Urothelium cell line (cell line): Measurements from ENCODE around the gene NBEA.

ENCODE experiments used
- DNase-seq: peaks from one replicate; pipeline ENCODE4 v3.0.0; 2011; ENCODE audit warnings: low spot score, mixed read lengths
- FAIRE-seq: peaks from 2 replicates; lab custom pipeline; 2011; peaks lifted over from hg19 to GRCh38; lab: Jason Lieb, UNC

Gene NBEA

DNA sequence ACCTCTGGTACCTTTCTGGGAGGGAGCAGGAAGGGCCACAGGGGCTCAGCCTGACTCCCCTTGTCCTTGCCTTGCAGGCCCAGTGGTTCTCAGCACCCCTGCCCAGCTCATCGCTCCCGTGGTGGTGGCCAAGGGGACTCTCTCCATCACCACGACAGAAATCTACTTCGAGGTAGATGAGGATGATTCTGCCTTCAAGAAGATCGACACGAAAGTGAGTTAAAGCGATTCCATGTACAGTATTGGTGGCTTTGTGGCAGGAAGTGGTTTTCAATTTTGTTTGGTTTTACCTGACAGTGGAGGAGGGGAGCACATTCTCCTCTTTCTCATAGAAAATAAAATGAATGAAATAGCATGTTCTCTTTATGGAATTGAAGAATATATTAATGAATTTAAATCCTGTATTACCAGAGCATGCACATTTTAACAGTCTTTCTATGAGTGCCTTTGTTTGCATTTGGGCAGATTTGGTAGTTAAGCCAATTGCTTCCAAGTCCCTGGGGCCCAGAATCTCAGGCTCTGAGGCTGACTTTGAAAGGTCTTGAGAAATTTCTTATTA, 530.3 kb downstream of the NBEA start:
- no peak for DNase-seq
- no peak for FAIRE-seq

DNA sequence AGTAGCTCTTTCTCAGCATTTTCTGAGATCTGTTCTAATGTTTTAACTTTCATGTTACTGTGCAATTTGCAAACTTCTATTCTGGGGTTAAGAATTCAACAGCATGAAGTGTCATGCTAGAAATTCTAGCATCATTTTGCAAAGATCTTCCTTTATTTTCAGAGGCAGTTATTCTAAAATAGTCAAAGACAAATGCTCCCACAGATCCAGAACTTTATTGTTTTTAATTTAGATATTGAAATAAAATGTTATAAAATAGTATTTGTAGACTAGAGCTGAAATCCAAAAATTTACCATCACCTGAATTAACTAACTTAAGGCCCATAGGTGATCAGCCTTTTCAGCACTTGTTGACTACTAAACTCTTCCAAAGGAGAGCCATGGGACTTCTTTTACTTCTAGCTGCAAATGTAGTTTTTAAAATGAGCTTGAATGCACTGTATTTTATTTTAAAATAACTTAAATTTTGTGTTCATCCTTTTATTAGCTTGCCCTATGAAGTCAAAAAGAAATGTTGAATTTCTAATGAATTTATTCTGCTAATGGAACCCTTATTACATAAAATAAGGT, 531.2 kb downstream of the NBEA start:
- DNase-seq (no peak), FAIRE-seq (no peak)

GRCh38 chr13:35473802-35474201, 531.7 kb downstream of the NBEA start:
- FAIRE-seq (no peak), DNase-seq (no peak)

GRCh38 chr13:35474496-35475211, 532.6 kb downstream of the NBEA start:
- FAIRE-seq, result no peak

GRCh38 chr13:35475212-35475959, 533.3 kb downstream of the NBEA start:
- FAIRE-seq, result no peak
- DNase-seq, result peak; percentile 29

More at GRCh38 chr13:35474496-35475211, 532.6 kb downstream of the NBEA start:
- DNase-seq, result peak; percentile 4

- DNase-seq (peak; percentile 13), FAIRE-seq (peak; percentile 27)
Measured at GRCh38 chr13:35475960-35476943, 534.2 kb downstream of the NBEA start, which contains the start of gene MAB21L1. TSS of gene MAB21L1 (minus strand) at chr13:35476689. CDS start at chr13:35476138, 551 bp downstream.

GRCh38 chr13:35477386-35477946, 535.4 kb downstream of the NBEA start:
- DNase-seq (no peak), FAIRE-seq (no peak)

DNA sequence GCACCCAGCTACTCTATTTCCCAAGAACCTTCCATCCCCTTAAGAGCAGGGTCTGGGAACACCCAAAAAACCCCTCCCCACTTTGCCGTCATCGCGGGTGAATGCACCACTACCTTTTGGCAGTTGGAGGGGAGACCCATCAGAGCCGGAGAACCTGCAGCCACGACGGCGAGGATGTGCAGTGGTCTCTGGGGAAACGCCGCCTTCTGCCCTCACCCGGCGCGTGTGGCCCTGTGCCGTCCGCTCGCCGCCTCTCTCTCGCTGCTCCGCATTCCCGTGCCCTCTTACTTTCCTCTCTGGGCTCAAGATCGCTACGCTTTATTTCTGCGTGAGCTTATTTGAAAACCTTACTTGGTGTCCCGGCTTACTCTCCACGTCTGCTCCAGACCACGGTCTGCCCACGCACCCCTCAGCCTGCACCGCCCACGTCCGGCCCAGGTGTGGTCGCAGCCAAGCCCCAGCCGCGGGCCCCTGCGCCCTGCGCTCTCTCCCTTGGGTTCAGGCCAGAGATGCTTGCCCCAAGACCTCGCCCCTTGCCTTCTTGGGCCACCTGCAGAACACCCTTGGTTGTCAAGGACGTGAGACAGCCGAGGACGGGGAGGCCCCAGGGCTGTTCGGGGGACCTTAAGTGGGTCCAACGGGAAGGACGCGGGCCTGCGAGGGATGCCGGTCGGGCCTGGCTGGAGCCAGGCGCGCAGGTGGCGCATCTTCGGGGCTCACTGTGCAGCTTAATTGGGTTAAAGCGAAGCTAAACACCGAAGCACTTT, 536.4 kb downstream of the NBEA start:
- FAIRE-seq, result no peak
- no peak for DNase-seq

GRCh38 chr13:35479038-35479492, 537.0 kb downstream of the NBEA start:
- FAIRE-seq (no peak), DNase-seq (no peak)

DNA sequence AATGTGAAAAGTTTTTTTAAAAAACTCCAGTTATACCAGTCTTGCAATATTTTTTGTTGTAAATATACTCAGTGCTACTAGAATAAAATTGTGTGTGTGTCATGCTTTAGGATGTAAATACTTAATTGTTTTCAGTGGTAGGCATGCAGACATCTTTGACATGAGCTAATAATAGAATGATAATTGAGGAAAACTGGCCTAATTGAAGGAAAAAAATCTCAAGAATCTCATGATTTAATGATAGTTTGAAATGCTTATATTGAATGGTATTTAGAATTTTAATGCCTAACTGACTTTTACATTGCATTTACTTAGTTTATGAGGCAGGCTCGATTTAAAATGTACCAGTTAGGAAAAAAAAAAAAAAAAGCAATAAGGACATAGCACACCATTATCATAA, 537.6 kb downstream of the NBEA start:
- DNase-seq, result no peak
- FAIRE-seq, result no peak

GRCh38 chr13:35480346-35480745, 538.3 kb downstream of the NBEA start:
- FAIRE-seq (no peak), DNase-seq (no peak)

DNA sequence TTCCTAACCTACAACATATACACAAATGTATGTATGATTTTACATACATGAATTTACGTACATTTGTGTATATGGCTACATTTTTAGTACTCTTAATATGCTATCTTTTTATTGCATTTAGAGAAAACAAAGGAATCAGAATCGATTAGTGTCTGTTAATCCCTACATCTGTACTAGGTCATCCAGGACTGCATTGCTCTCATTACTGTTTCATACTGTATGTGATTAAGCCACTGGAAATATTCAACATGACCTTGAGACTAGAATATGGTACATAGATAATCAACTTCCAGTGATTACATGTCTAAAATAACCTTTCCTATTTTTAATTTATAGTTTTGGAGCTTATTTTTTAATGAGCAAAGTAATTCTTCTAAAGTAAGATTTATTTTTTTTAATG, 539.7 kb downstream of the NBEA start:
- no peak for DNase-seq
- no peak for FAIRE-seq

DNA sequence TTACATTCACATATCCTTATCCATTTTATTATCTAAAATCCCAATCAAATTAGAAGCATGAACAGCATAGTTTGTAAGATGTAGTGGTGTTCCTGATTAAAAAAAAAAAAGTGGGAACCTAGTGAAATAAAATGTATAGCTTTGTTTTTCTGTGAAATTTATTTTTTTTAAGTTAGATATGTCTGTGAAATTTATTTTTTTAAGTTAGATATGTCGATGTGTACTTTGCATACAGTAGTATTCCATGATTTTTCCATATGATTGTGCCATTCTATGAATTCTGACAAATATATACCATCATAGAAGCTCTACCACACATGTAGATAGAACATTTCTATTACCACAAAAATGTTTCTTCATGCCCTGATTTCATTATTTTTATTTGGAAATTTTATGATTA, 540.5 kb downstream of the NBEA start:
- DNase-seq (no peak), FAIRE-seq (no peak)

GRCh38 chr13:35483761-35484160, 541.7 kb downstream of the NBEA start:
- FAIRE-seq (no peak), DNase-seq (no peak)

DNA sequence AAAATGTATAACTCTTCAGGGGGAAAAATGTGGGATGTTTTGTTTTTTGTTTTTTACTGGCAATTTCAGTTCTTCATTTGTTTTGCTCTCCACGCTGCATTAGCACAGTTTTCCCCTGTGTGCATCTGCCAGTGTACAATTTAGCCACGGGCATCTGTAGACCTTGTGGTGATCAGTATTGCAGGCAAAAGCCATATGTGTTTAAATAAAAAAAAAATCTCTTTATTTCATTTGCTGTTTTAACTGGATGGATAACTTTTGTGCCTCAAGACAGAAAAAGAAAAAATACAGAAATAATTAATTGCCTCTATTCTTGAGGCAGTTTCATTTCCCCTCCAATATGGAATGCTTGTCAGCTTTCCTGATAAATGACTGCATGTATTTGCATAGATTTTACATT, 542.3 kb downstream of the NBEA start:
- no peak for FAIRE-seq
- DNase-seq, result no peak

GRCh38 chr13:35485424-35485823, 543.4 kb downstream of the NBEA start:
- FAIRE-seq, result no peak
- DNase-seq, result no peak

DNA sequence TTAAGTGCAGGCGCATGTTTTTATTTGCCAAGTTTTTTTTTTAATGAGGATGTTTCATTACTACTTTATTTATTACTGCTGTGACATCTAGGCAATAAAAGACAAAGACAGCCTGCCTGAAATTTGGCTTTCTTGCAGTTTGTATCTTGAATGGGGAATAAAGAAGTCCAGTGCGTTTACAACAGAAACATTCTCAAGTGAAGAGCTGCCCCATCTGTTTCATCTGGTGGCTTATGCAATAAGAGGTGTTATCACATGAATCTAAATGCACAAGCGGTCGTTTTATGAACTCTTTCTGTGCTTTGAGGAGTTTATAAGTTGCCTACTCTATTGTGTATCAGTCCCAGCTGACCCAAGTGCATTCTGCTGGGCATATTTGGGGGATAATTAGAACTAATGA, 547.0 kb downstream of the NBEA start:
- FAIRE-seq, result no peak
- no peak for DNase-seq

DNA sequence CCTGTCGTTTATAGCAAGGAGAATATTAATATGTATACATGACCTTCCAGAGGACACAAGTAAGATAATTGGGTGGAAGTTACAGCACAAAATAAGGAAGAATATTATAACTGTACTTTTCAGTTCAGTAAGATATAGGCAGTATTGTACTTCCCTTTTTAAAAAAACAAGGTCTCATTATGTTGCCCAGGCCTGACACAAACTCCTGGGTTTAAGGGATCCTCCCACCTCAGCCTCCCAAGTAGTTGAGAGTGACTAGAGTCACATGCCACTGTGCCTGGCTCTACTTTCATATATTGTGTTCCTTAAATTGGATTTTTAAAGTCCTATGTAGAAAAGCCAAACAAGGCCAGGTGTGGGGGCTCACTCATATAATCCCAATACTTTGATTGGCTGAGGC, 553.9 kb downstream of the NBEA start:
- FAIRE-seq, result no peak
- no peak for DNase-seq

DNA sequence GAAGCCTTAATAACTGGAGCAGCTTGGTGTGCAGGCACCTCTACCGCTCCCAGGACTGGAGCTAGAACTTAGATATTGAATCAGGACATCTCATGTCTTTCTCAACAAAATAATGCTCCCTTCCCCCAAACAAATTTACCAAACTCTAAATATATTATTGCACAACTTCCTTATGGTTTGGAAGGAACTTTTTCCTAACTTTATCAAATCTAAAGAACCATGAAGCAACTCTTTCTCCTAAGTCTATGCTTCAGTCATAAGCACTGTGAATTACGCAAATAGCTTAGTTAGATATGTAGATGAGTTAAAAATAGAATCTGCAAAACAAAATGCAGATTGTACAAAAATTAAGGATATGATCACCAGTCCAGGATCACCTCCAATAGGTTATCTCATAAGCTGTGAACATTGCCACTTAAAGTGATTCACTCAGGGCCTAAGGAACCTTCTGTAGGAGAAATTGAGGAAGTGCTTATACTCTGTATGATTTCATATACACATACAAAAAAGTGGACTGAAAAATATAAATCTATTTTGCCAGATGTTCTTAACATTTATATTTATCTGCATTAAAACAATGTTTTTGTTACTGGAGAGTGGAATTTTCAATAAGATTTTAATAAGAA, 554.8 kb downstream of the NBEA start:
- FAIRE-seq (no peak), DNase-seq (no peak)
